GM13976 (cell line): ENCODE measurements around the gene IRF3.

Experiments
- DNase-seq: peaks from one replicate; pipeline ENCODE4 v3.0.0; 2012; ENCODE audit warnings: low spot score
- CTCF ChIP-seq: IDR thresholded peaks from 2 replicates; pipeline ENCODE4 v1.5.1; 2012; ENCODE audit warnings: borderline replicate concordance, mild to moderate bottlenecking; ENCODE audit not compliant: insufficient read depth; ENCODE audit errors: extremely low read depth, missing control alignments, control extremely low read depth
- in situ Hi-C: fragments of 300-500 bp; cut with MboI; formaldehyde crosslinking; loops from one replicate; pipeline ENCODE4 v1.12.0; 2022; ENCODE audit warnings: low sequenced_read_pairs, mixed read lengths, inconsistent platforms; ENCODE audit not compliant: unreplicated experiment

The IRF3 gene

GRCh38 chr19:49687566-49688316 is 22.1 kb upstream of the IRF3 start:
- no peak for TF ChIP-seq CTCF
- DNase-seq: peak; percentile 43
- in situ Hi-C loops: no loop called here

GRCh38 chr19:49687150-49687549 is 21.5 kb upstream of the IRF3 start:
- TF ChIP-seq CTCF: no peak

DNA sequence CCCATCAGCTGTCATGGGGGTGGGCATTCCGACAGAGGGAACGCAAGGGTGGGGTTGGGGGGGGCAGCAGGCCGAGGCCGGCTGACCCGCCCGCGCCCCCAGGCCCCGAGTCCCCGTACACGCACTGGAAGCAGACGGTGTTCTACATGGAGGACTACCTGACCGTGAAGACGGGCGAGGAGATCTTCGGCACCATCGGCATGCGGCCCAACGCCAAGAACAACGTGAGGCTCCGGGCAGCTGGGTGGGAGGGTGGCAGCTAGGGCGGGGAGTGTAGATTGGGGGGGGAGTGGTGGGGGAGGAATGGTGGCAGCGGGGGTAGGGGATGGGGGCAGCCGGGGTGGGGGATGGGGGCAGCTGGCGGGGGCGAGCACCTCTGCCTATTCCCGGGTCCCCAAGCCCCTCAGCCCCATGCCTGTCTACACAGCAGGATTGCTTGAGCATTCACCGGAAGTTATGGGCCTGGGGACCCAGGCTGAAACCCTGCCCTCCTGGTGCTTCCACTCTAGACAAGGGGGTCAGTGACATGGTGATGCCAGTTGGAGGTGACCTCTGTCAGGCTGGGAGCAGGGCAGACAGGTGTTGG is 20.9 kb upstream of the IRF3 start:
- in situ Hi-C loops: no loop called here
- no peak for DNase-seq
- no peak for TF ChIP-seq CTCF

More at GRCh38 chr19:49687150-49687549, 21.5 kb upstream of the IRF3 start:
- no peak for DNase-seq
- in situ Hi-C loops: no loop called here

DNA sequence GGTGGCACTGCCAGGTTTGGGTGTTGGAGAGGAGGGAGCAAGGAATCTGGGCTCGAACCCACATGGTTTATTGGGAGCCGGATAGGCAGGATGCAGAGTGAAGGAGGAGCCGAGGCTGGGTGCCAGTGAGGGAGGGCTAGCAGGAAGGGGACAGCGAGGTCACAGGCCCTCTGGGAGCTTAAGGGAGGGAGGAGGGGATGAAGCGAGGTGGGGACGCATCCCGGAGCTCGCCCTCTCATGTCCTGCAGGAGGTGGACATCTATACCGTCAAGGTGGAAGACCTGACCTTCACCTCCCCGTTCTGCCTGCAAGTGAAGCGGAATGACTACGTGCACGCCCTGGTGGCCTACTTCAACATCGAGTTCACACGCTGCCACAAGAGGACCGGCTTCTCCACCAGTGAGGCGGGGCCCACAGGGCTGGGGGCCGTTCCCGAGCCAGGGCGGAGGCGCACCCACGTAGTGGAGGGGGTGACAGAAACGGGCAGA is 20.2 kb upstream of the IRF3 start:
- DNase-seq: no peak
- in situ Hi-C loops: no loop called here
- no peak for TF ChIP-seq CTCF

GRCh38 chr19:49684983-49685553 is 19.4 kb upstream of the IRF3 start:
- in situ Hi-C loops: no loop called here

More at GRCh38 chr19:49684983-49685553, 19.4 kb upstream of the IRF3 start:
- no peak for DNase-seq
- no peak for TF ChIP-seq CTCF
